K562 (cell line): ENCODE measurements around the gene PRKAG1. TPM values are rescaled to one million over a fixed set of nuclear protein-coding genes. Genes with fewer than 3 reads are reported as not detected.
A peak's percentile ranks its signal among the peaks of the same experiment; 100 is the strongest.

Source experiments
- ATAC-seq: fragments of 200-7000 bp; cut with Tn5 transposase; 3 replicates; pipeline ENCODE4 v1.9.1; 2020; ENCODE audit warnings: moderate library complexity
- BruUV-seq: library from RNA; stranded (reverse); fragments of 400-500 nt; replicated peaks from 2 replicates; lab custom pipeline; 2021; lab: Mats Ljungman, UMichigan
- CTCF ChIA-PET: fragments of 300-600 bp; formaldehyde crosslinking; extraction: SDS; loops from one replicate; lab custom pipeline; 2021; ENCODE audit warnings: low intra/inter-chr PET ratio; lab: Yijun Ruan, JAX
- POLR2A ChIA-PET: fragments of 300-600, 350-650 bp; sonication (Branson Sonifier 250); formaldehyde crosslinking; extraction: SDS; loops from one replicate; lab custom pipeline; 2021; ENCODE audit warnings: antibody characterized with exemption, inconsistent platforms; lab: Yijun Ruan, JAX
- DNase-seq, 4 experiments: peaks; one replicate each; pipeline versions ENCODE4 v3.0.0 to v3.0.0-alpha.2; 2011 to 2018; ENCODE audit warnings: low spot score in 3 of 4, mixed read lengths in 3 of 4; ENCODE audit errors: extremely low read depth in 1 of 4
- FAIRE-seq: peaks from 2 replicates; lab custom pipeline; 2011; peaks lifted over from hg19 to GRCh38; lab: Jason Lieb, UNC
- H2AFZ ChIP-seq: 2 replicates; pipeline ENCODE4 v1.6.0; 2011; ENCODE audit warnings: low read depth, low read length, control low read depth, inconsistent platforms
- H3K27ac ChIP-seq: fragments of 200-600 bp; 3 replicates; pipeline ENCODE4 v1.8.0; 2011; ENCODE audit warnings: low read depth, mild to moderate bottlenecking, control low read depth, inconsistent platforms, low read length, moderate library complexity, mixed read lengths; ENCODE audit errors: extremely low read depth
- H3K27me3 ChIP-seq, 2 experiments: fragments of 300-600 bp in 1 of 2; 2 replicates in 1 of 2; 3 replicates in 1 of 2; pipeline versions ENCODE4 v1.6.0 to v1.8.0; 2011; ENCODE audit warnings: inconsistent platforms in 2 of 2, low read length in 2 of 2, mild to moderate bottlenecking in 1 of 2, mixed read lengths in 1 of 2, moderate library complexity in 1 of 2; ENCODE audit not compliant: control insufficient read depth in 2 of 2, insufficient read depth in 2 of 2
- H3K36me3 ChIP-seq: fragments of 300-600 bp; 3 replicates; pipeline ENCODE4 v1.8.0; 2011; ENCODE audit warnings: mild to moderate bottlenecking, low read length, inconsistent platforms; ENCODE audit not compliant: control insufficient read depth, insufficient read depth
- H3K4me1 ChIP-seq, 2 experiments: fragments of 200-600 bp in 1 of 2; replicated peaks in 1 of 2; 2 replicates in 1 of 2; 3 replicates in 1 of 2; pipeline versions ENCODE4 v1.5.1 to v1.8.0; 2011; ENCODE audit warnings: inconsistent platforms in 2 of 2, low read length in 2 of 2, mild to moderate bottlenecking in 1 of 2, mixed read lengths in 1 of 2, moderate library complexity in 1 of 2; ENCODE audit not compliant: control insufficient read depth in 2 of 2, insufficient read depth in 2 of 2
- H3K4me2 ChIP-seq: 2 replicates; pipeline ENCODE4 v1.6.1; 2011; ENCODE audit warnings: low read length, control low read depth, inconsistent platforms, mixed read lengths; ENCODE audit not compliant: insufficient read depth
- H3K4me3 ChIP-seq: fragments of 200-600 bp; sonication (generic), shearing (Covaris generic); 2 replicates; pipeline ENCODE4 v1.5.1; 2016; ENCODE audit warnings: control low read depth, inconsistent platforms
- H3K79me2 ChIP-seq: fragments of 200-600 bp; 3 replicates; pipeline ENCODE4 v1.8.0; 2011; ENCODE audit warnings: low read length, inconsistent platforms; ENCODE audit not compliant: control insufficient read depth, insufficient read depth
- H3K9ac ChIP-seq, 2 experiments: 2 replicates each; pipeline versions ENCODE4 v1.6.0 to v1.6.1; 2011; ENCODE audit warnings: low read depth in 2 of 2, low read length in 2 of 2, control low read depth in 1 of 2, inconsistent platforms in 1 of 2, mild to moderate bottlenecking in 1 of 2, mixed read lengths in 1 of 2; ENCODE audit not compliant: insufficient read depth in 1 of 2
- H3K9me1 ChIP-seq: one replicate; pipeline ENCODE4 v1.6.0; 2011; ENCODE audit warnings: inconsistent platforms, mild to moderate bottlenecking, low read length, moderate library complexity; ENCODE audit not compliant: control insufficient read depth, insufficient read depth
- H3K9me3 ChIP-seq: replicated peaks from 2 replicates; pipeline ENCODE4 v1.5.1; 2011; ENCODE audit warnings: low read depth, low read length, inconsistent platforms; ENCODE audit not compliant: control insufficient read depth, insufficient read depth
- H4K20me1 ChIP-seq: replicated peaks from 2 replicates; pipeline ENCODE4 v1.6.1; 2011; ENCODE audit warnings: low read length, inconsistent platforms, mixed read lengths; ENCODE audit not compliant: control insufficient read depth, insufficient read depth
- BHLHE40 ChIP-seq: IDR thresholded peaks from 2 replicates; pipeline ENCODE4 v1.6.1; 2011; ENCODE audit warnings: low read length, improper control_type of control experiment
- GATAD2A ChIP-seq: fragments of 450-650 bp; IDR thresholded peaks from 2 replicates; pipeline ENCODE4 v1.6.1; 2017
- POLR2A ChIP-seq: fragments of 450-650 bp; conservative IDR thresholded peaks from 2 replicates; pipeline ENCODE4 v1.6.1; 2016
- POLR2AphosphoS2 ChIP-seq: IDR thresholded peaks from 2 replicates; pipeline ENCODE4 v1.6.1; 2012; ENCODE audit warnings: low read length, improper control_type of control experiment
- POLR2G ChIP-seq: fragments of 200-400 bp; formaldehyde crosslinking; IDR thresholded peaks from 2 replicates; pipeline ENCODE4 v1.6.1; 2017; ENCODE audit warnings: low read depth, mild to moderate bottlenecking, antibody characterized with exemption, low read length, moderate library complexity
- RBFOX2 ChIP-seq: fragments of 200-400 bp; formaldehyde crosslinking; IDR thresholded peaks from 2 replicates; pipeline ENCODE4 v1.6.1; 2017; ENCODE audit warnings: low read depth, mild to moderate bottlenecking, low read length, moderate library complexity
- RBM17 ChIP-seq: fragments of 200-400 bp; formaldehyde crosslinking; IDR thresholded peaks from 2 replicates; pipeline ENCODE4 v1.6.1; 2017; ENCODE audit warnings: low read depth, mild to moderate bottlenecking, low read length, borderline replicate concordance
- ZNF175 ChIP-seq: fragments of 200-800 bp; sonication (Bioruptor generic); IDR thresholded peaks from 2 replicates; pipeline ENCODE4 v1.6.1; 2016; ENCODE audit warnings: low read depth, mild to moderate bottlenecking, missing genetic modification characterization, missing compliant biosample characterization
- ZNF280A ChIP-seq: fragments of 450-650 bp; IDR thresholded peaks from 2 replicates; pipeline ENCODE4 v1.6.1; 2018; ENCODE audit warnings: mild to moderate bottlenecking, low read depth; ENCODE audit not compliant: partially characterized antibody
- ZNF780A ChIP-seq: fragments of 250-450 bp; sonication (Bioruptor Pico); IDR thresholded peaks from 2 replicates; pipeline ENCODE4 v1.5.0; 2021; ENCODE audit warnings: mild to moderate bottlenecking
- WGBS: fragments of 100-300 bp; shearing (Covaris generic); methylation state at CpG from one replicate; pipeline ENCODE4 v1.1.6; 2016; ENCODE audit warnings: low coverage, mixed read lengths; ENCODE audit not compliant: insufficient coverage; ENCODE audit errors: missing lambda C conversion rate; 5-methylcytosine and 5-hydroxymethylcytosine counted together
- in situ Hi-C: fragments of 300-500 bp; cut with MboI; formaldehyde crosslinking; loops from 4 replicates; pipeline ENCODE4 v1.15.0; 2018; ENCODE audit warnings: inconsistent platforms, mixed read lengths
- intact Hi-C: fragments of 100-400 bp; cut with micrococcal nuclease; formaldehyde crosslinking; loops from 2 replicates; pipeline ENCODE4 v1.14.2; 2022
- polyA plus RNA-seq, 8 experiments: library from polyadenylated mRNA; depleted of rRNA in 4 of 8; stranded (reverse) in 5 of 8; unstranded in 3 of 8; fragments of >200 nt; fragmentation: Nextera tagmentation in 2 of 8; fragmentation: Illumina TruSeq in 1 of 8; extraction: Ambion mirVana in 2 of 8; extraction: Trizol in 1 of 8; gene quantifications; 2 replicates each; pipeline versions ENCODE4 v1.2.1 to v1.2.3, GENCODE V29; 2011 to 2014; ENCODE audit warnings: inconsistent platforms in 1 of 8, missing spikeins in 1 of 8
- total RNA-seq, 7 experiments: library from RNA; depleted of rRNA in 6 of 7; stranded (reverse); fragments of >200 nt in 6 of 7; fragmentation: Illumina TruSeq in 2 of 7; extraction: Trizol in 2 of 7; gene quantifications; 2 replicates each; pipeline versions ENCODE4 v1.2.1 to v1.2.3, GENCODE V29; 2011 to 2021; ENCODE audit warnings: low replicate concordance in 1 of 7
- TF ChIP-seq, protein P1 (sequence below): fragments of 250-450 bp; sonication (Bioruptor Pico); IDR thresholded peaks from 2 replicates; pipeline ENCODE4 v1.4.0; 2020; ENCODE audit warnings: borderline replicate concordance
- TF ChIP-seq, protein P2 (sequence below), 2 experiments: fragments of 450-650 bp; conservative IDR thresholded peaks; 2 replicates each; pipeline ENCODE4 v1.6.1; 2017; ENCODE audit warnings: mild to moderate bottlenecking in 2 of 2, moderate library complexity in 2 of 2

The PRKAG1 gene
- total and polyA plus RNA-seq, 9 of the 15 experiments (the other 6 are each of a cell fraction or from before 2014, with no cell fraction given), result 51.1 to 126 (median 79.1) TPM

DNA sequence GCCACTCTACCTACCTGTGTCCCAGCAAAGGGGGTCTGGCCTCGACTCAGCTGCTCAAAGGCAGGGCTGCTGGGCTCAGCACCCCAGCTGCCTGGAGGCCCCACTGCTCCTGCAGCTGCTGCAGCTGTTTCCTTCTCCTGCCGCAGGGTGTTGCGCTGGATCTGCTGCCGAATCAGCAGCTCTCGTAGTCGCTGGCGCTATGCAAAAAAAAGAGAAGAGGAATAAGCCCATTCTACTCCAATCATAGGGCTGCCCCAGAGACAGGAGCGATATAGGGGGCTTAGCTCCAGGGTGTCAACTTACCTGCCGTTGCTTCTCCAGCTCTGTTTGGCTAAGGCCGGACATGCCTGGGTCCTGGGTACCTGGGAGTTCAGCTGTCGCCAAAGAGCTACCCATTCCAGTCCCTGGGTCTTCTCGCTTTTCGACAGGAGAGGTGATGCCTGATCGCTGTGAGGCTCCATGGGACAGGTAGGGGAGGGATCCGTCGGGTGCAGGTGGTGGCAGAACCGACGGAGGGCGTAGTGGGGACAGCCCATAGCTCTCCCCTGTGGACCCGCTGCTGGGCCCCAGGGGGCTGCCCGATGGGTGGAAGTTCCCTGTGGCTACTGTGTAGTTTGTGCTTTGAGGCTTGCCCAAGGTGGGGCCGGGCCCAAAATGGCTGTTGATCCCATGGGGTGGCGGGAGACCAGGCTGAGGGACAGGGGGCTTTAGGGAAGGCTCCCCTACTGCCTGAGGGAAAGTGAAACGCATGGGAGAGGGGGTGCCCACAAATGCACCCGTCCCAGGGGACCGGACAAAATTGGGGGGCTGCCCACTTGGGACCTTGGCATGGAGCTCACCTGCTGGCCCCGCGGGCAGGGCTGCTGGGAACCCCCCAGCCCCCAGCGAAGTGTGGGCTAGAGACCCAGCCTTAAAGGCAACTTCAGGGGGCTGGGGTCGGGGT, 21.1 kb upstream of the PRKAG1 start:
- no peak overlapping the region for H3K4me3 ChIP-seq
- no peak overlapping the region for H3K4me2 ChIP-seq
- POLR2A ChIA-PET, result interaction anchor here (0.7 to 12.9 kb wide), 10 partner anchors 9 to 91 kb away, joined by 3 to 78 read pairs (median 8); partner anchors contain the start of genes PRKAG1 and TUBA1B
- H3K9me3 ChIP-seq, result no peaks in the 10 kb centered on the region
- ATAC-seq (no peak), DNase-seq (no peak), FAIRE-seq (no peak)
- no peak overlapping the region for H3K9ac ChIP-seq
- in situ Hi-C loops (no loop called here), intact Hi-C loops (no loop called here)
- no peaks in the 10 kb centered on the region for H3K27me3 ChIP-seq
- H3K27ac ChIP-seq, result no peak overlapping the region
- no peaks in the 10 kb centered on the region for H3K79me2 ChIP-seq
- 95% methylated on average over 23 of the region's 30 CpGs for WGBS
- peaks cover 97% of the 10 kb centered on the region for H3K36me3 ChIP-seq
- H4K20me1 ChIP-seq, result peaks cover 1% of the 10 kb centered on the region
- BruUV-seq, result no TSS peak
- TF ChIP-seq ZNF175 (CRISPR knock-in tag) (no peak), RBM17 (no peak), POLR2G (peak; percentile 65), GATAD2A (no peak), POLR2A (no peak), ZNF280A (no peak), BHLHE40 (no peak), RBFOX2 (peak; percentile 19; the same call in 1 of the 2 replicates), POLR2AphosphoS2 (no peak), ZNF780A (no peak)
- TF ChIP-seq, protein P1, sequence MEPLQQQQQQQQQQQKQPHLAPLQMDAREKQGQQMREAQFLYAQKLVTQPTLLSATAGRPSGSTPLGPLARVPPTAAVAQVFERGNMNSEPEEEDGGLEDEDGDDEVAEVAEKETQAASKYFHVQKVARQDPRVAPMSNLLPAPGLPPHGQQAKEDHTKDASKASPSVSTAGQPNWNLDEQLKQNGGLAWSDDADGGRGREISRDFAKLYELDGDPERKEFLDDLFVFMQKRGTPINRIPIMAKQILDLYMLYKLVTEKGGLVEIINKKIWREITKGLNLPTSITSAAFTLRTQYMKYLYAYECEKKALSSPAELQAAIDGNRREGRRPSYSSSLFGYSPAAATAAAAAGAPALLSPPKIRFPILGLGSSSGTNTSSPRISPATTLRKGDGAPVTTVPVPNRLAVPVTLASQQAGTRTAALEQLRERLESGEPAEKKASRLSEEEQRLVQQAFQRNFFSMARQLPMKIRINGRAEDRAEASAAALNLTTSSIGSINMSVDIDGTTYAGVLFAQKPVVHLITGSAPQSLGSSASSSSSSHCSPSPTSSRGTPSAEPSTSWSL, result no peak
- TF ChIP-seq, protein P2, sequence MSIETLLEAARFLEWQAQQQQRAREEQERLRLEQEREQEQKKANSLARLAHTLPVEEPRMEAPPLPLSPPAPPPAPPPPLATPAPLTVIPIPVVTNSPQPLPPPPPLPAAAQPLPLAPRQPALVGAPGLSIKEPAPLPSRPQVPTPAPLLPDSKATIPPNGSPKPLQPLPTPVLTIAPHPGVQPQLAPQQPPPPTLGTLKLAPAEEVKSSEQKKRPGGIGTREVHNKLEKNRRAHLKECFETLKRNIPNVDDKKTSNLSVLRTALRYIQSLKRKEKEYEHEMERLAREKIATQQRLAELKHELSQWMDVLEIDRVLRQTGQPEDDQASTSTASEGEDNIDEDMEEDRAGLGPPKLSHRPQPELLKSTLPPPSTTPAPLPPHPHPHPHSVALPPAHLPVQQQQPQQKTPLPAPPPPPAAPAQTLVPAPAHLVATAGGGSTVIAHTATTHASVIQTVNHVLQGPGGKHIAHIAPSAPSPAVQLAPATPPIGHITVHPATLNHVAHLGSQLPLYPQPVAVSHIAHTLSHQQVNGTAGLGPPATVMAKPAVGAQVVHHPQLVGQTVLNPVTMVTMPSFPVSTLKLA (conservative IDR thresholded peaks at IDR 0.05), result no peak
- TF ChIP-seq, all 486 proteins: peak for 2
- CTCF ChIA-PET, result no interaction called here
- H2AFZ ChIP-seq, result no peak overlapping the region
- H3K9me1 ChIP-seq, result no peaks in the 10 kb centered on the region
- 0 out of 5 replicates have a peak, but pooled peaks cover 0 to 3% of the 10 kb centered on the region in 2 experiments for H3K4me1 ChIP-seq
